Pancreas (tissue), 10 donors: ENCODE results near the gene SOWAHA. TPM values are rescaled to one million over a fixed set of nuclear protein-coding genes. Genes with fewer than 3 reads are reported as not detected.

Source experiments
- ATAC-seq, 4 donors: fragments of 200-7000 bp; cut with Tn5 transposase; one replicate each; pipeline versions ENCODE4 v1.8.0 to v1.9.1; 2020; ENCODE audit warnings: mild to moderate bottlenecking in 4 of 4, moderate library complexity in 4 of 4
- DNase-seq, 6 donors: peaks; one replicate each; pipeline ENCODE4 v3.0.0-alpha.2; 2020
- FAIRE-seq: peaks from 2 replicates; lab custom pipeline; 2012; peaks lifted over from hg19 to GRCh38; lab: Jason Lieb, UNC
- H3K27ac ChIP-seq, 4 donors: fragments of 200-600 bp; sonication (generic); 1 replicate in 3 of 4; 2 replicates in 1 of 4; pipeline versions ENCODE4 v1.5.0 to v1.8.0; 2020
- H3K27me3 ChIP-seq, 4 donors: fragments of 200-600 bp; one replicate each; pipeline ENCODE4 v1.8.0; 2021
- H3K36me3 ChIP-seq, 3 donors: fragments of 200-600 bp; sonication (generic) in 1 of 3; one replicate each; pipeline versions ENCODE4 v1.5.0 to v1.8.0; 2020 to 2021
- H3K4me1 ChIP-seq, 3 donors: fragments of 200-600 bp; one replicate each; pipeline ENCODE4 v1.8.0; 2021
- H3K4me3 ChIP-seq, 4 donors: fragments of 200-600 bp; sonication (generic) in 2 of 4; one replicate each; pipeline versions ENCODE4 v1.5.0 to v1.8.0; 2020 to 2021
- H3K9me3 ChIP-seq, 4 donors: fragments of 200-600 bp; one replicate each; pipeline ENCODE4 v1.8.0; 2021
- CTCF ChIP-seq, 4 donors: fragments of 200-600 bp; sonication (generic) in 3 of 4; IDR thresholded peaks; one replicate each; pipeline versions ENCODE4 v1.5.0 to v1.8.0; 2021; ENCODE audit warnings: antibody characterized with exemption in 4 of 4
- WGBS, 2 donors: extraction: QIAGEN DNeasy Blood & Tissue Kit; methylation state at CpG; one replicate each; pipeline ENCODE4 v1.1.7; 2013; 5-methylcytosine and 5-hydroxymethylcytosine counted together
- intact Hi-C, 3 donors: fragments of 100-400 bp; cut with DNase I; formaldehyde crosslinking; loops; one replicate each; pipeline versions ENCODE4 v1.11.1 to v1.14.2; 2022
- polyA plus RNA-seq, 2 donors: library from polyadenylated mRNA; stranded (reverse); fragments of 200-250 nt; gene quantifications; one replicate each; pipeline ENCODE4 v1.2.3, GENCODE V29; 2013
- total RNA-seq, 6 donors: library from RNA; stranded (reverse); fragmentation: NEBNext Ultra II Directional in 4 of 6; extraction: Animal tissue kit (Norgen Biotek cat#: 25700) in 4 of 6; gene quantifications; one replicate each; pipeline versions ENCODE4 v1.2.1 to v1.2.4, GENCODE V29; 2021 to 2023
- donor health status: healthy with polysubstance abuse.
- donor health status: DM: no; HTN: no; CAD: no; lungs with moderate emphysema.
- donor health status: DM: no; HTN: no; CAD: no.
- donor health status: control.
- donor health status: control.
- donor health status: Bipolar disorder and iron deficiency.
- donor health status: DM: yes; HTN: yes; CAD: no.
- donor health status: DM: no; HTN: no; CAD: no.
- donor health status: DM: no; HTN: no; CAD: no.
- donor health status: DM: yes; HTN: yes; CAD: no.

Gene SOWAHA
- total and polyA plus RNA-seq, 8 donors = 1.4 to 5.0 (median 1.9) TPM

DNA sequence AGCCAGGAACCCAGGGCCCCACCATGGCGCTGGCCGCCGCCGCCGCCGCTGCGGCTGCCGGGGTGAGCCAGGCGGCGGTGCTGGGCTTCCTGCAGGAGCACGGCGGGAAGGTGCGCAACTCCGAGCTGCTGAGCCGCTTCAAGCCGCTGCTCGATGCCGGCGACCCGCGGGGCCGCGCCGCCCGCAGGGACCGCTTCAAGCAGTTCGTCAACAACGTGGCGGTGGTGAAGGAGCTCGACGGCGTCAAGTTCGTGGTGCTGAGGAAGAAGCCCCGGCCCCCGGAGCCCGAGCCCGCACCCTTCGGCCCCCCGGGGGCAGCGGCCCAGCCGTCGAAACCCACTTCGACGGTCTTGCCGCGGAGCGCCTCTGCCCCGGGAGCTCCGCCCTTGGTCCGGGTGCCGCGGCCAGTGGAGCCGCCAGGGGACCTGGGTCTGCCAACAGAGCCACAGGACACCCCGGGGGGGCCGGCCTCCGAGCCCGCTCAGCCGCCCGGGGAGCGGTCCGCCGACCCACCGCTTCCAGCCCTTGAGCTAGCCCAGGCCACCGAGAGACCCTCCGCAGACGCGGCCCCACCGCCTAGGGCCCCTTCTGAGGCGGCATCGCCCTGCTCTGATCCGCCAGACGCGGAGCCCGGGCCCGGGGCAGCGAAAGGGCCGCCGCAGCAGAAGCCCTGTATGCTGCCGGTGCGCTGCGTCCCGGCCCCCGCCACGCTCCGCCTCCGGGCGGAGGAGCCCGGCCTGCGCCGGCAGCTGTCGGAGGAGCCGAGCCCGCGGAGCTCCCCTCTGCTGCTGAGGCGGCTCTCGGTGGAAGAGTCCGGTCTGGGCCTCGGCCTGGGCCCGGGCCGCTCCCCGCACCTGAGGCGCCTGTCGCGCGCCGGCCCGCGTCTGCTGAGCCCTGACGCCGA lies 749 bp downstream of the SOWAHA start:
- Histone ChIP-seq H3K9me3 (no peaks in the 10 kb centered on the region), H3K4me1 (peaks cover under 1 to 8% (median 5%) of the 10 kb centered on the region in 3 donors), H3K4me3 (peak overlapping the region; percentile 31 to 57 (median 46)), H3K27me3 (no peaks in the 10 kb centered on the region), H3K27ac (peak overlapping the region in 3 of 4 donors; percentile 1 to 46 (median 41)), H3K36me3 (no peaks in the 10 kb centered on the region)
- 13 to 22% methylated on average over 85 to 110 of the region's 110 CpGs for WGBS, 2 donors
- TF ChIP-seq CTCF (IDR thresholded peaks at IDR 0.05) = no peak
- intact Hi-C loops = no loop called here
- FAIRE-seq (no peak), ATAC-seq (peak; percentile 46 to 70 (median 66)), DNase-seq (peak in 3 of 6 donors; percentile 56 to 87 (median 69))

DNA sequence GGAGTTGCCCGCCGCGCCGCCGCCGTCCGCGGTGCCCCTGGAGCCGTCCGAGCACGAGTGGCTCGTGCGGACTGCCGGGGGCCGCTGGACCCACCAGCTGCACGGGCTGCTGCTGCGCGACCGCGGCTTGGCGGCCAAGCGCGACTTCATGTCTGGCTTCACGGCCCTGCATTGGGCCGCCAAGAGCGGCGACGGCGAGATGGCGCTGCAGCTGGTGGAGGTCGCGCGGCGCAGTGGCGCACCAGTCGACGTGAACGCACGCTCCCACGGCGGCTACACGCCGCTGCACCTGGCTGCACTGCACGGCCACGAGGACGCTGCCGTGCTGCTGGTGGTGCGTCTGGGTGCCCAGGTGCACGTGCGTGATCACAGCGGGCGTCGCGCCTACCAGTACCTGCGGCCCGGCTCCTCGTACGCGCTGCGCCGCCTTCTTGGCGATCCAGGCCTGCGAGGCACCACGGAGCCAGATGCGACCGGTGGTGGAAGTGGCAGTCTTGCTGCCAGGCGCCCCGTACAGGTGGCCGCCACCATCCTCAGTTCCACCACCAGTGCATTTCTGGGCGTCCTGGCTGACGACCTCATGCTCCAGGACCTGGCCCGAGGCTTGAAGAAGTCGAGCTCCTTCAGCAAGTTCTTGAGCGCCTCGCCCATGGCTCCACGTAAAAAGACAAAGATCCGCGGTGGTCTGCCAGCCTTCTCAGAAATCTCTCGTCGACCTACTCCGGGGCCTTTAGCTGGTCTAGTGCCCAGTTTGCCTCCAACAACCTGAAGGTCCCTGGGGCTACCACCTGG lies 1.6 kb downstream of the SOWAHA start:
- no peak for ATAC-seq
- no peaks in the 10 kb centered on the region for H3K27me3 ChIP-seq
- 87% methylated on average over 81 of the region's 81 CpGs for WGBS, 2 donors
- no peak for FAIRE-seq
- no peak overlapping the region for H3K27ac ChIP-seq
- H3K4me1 ChIP-seq = peaks cover 0 to 8% (median 3%) of the 10 kb centered on the region in 3 donors
- peak overlapping the region in 2 of 4 donors; percentile 54 to 57 for H3K4me3 ChIP-seq
- DNase-seq = peak in 1 of 6 donors; percentile 81
- H3K36me3 ChIP-seq = no peaks in the 10 kb centered on the region
- no peaks in the 10 kb centered on the region for H3K9me3 ChIP-seq
- TF ChIP-seq CTCF (IDR thresholded peaks at IDR 0.05) = no peak
- intact Hi-C loops = no loop called here

- no peak for DNase-seq
- no peak for FAIRE-seq
- TF ChIP-seq CTCF (IDR thresholded peaks at IDR 0.05) = no peak
- H3K36me3 ChIP-seq = no peaks in the 10 kb centered on the region
- intact Hi-C loops = no loop called here
- no peak for ATAC-seq
- H3K4me3 ChIP-seq = no peak overlapping the region
- WGBS, 2 donors = 87 to 90% methylated on average over 1 of the region's 1 CpG
- no peaks in the 10 kb centered on the region for H3K27me3 ChIP-seq
- H3K27ac ChIP-seq = no peak overlapping the region
- H3K9me3 ChIP-seq = no peaks in the 10 kb centered on the region
- peaks cover 0 to 8% (median 3%) of the 10 kb centered on the region in 3 donors for H3K4me1 ChIP-seq
These were observed 2.4 kb downstream of the SOWAHA start for GRCh38 chr5:132815454-132815853.

- intact Hi-C loops = no loop called here
- Histone ChIP-seq H3K36me3 (no peaks in the 10 kb centered on the region), H3K9me3 (no peaks in the 10 kb centered on the region), H3K4me3 (no peak overlapping the region), H3K27ac (no peak overlapping the region), H3K4me1 (peaks cover 0 to 8% (median 3%) of the 10 kb centered on the region in 3 donors), H3K27me3 (no peaks in the 10 kb centered on the region)
- ATAC-seq (no peak), DNase-seq (no peak), FAIRE-seq (no peak)
- no peak for TF ChIP-seq CTCF (IDR thresholded peaks at IDR 0.05)
- WGBS, 2 donors = 68 to 72% methylated on average over 2 of the region's 2 CpGs
These were observed 3.0 kb downstream of the SOWAHA start for GRCh38 chr5:132816083-132816482.
